ENCODE data around the gene PEDS1.
"Not testable (repeated sequence)": the region's sequence is repeated elsewhere in the genome, so short reads cannot be mapped to it uniquely, and the experiment has no call there.

Gene PEDS1

DNA sequence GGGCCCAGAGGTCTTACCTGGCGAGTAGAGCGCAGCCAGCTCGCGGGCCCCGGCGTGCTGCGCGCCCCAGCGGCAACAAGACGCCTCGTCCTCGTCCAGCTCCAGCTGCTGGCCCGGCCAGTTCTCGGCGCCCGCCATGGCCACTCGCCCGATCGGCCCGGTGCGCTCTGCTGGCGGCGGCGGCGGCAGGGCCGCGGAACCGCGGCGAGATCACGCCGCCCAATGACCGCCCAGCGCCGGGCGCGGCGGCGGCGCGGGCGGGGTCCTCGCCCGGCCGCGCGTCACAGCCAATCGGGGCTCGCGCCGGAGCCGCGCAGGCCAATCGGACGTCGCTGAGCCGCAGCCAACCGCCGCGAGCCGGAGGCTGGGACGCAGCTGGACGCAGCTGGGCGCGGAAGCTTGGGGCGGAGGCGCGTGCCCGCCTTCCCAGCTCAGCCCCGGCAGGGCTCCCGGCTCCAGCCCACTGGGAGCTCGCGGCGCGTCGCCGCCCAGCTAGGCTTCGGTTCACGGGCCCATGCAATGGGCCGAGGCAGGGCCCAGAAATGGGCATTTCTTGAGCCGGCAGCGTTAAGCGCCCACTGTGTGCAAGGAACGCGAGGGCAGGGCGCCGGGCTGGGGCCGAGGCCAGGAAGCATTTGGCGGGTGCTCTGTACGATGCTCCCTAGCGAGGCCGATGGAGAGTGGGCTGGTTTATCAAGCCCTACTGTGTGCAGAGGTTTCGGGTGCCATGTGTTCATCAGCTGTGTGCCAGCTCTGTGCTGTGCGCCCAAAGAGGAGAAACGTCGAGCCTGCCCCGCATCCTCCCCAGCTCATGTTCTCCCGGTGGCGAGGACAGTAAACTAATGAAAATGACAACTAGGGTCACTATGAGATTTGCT is at the start of gene PEDS1:
TSS of gene PEDS1 (minus strand) at position 224 of the 878 bp plus-strand sequence. CDS start at position 138, 86 bp downstream.
- peak; percentile 97 for DNase-seq

DNA sequence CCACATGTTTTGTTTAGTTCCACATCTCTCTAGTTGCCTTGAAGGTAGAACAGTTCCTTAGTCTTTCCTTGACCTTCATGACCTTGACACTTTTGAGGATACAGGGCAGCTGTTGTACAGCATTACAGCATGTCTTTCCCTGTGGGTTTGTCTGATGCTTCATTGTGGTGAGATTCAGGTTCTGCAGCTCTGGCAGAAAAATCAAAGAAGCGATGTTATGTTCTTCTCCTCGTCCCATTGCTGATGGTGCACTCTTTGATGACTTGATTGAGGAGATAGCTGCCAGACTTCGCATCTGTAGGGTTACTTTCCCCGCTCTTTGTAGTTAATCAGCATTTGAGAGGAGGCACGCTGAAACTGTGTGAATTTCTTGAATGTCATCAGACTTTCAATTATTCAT is 49.2 kb upstream of the PEDS1 start:
- no peak for DNase-seq

DNA sequence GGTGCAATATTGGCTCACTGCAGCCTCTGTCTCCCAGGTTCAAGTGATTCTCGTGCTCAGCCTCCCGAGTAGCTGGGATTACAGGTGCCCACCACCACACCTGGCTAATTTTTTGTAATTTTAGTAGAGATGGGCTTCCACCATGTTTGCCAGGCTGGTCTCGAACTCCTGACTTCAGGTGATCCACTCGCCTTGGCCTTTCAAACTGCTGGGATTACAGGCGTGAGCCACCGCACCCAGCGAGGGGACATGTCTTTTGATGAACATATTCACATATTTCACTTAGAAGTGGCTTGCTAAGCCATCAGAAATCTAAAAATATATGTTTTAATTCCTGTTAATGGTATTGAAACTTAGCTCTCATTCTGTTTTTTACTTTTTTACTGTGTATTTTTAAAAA is 48.2 kb upstream of the PEDS1 start:
- DNase-seq = not testable (repeated sequence)

DNA sequence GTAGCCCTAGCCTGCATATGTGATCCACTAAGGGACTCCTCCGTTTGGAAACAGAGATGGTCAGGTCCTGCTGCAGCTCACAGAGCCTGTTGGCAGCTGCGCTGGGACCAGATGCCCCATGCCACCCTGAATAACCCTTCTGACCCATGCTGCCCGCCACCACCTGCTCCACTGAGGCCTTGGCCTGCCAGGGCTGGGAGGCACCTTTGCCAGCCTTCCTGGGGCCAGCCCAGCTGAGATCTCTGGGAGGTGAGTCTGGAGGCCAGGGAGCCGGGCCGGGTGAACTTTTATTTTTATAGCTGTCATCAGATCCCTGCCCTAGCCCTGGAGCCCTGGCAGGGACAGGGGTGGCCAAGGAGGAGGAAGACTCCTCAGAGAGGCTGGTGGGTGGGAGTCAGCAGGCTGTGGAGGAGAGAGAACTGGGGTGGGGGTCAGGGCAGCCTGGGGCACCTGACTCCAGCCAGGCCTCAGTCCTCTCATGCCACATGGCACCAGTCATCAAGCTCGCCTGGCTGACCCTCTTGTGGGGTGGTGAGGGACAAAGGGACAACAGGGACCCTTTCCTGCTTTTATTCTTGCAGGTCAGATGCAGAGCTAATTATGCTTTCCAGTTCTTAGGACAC is 47.1 kb upstream of the PEDS1 start:
- no peak for DNase-seq

DNA sequence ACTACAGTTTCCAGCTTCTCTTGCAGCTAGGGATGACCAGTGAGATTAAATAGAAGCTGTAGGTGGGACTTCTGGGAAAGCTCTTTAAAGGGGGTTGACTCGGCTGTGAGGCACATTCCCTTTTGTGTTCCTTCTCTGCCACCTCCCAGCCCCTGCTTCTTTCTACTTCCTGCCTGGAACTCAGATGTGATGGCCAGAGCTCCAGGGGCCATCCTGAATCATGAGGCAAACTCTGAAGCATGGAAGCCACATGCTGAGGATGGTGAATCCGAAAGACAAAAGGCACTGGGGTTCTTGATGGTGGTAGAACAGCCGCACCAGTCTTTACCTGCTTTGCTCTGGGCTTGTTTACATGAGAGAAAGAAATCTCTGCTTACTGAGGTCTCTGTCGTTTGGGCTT is 46.2 kb upstream of the PEDS1 start:
- no peak for DNase-seq

DNA sequence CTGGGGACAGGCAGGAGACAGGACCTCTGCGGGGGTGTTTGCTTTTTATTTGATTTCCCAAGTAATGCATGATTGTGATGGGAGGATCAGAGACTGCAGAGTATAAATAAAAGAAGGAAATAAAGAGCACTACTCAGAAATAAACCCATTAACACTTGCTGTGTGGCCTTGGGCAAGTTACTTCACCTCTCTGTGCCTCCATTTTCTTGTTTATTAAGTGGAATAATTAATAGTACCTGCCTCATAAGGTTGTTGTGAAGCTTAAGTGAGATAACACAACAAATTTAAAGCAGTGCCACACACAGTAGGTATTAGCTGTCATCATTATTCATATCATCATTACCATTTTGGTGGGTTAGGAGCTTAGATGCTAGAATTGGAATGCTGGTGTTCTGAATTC is 45.2 kb upstream of the PEDS1 start:
- no peak for DNase-seq

DNA sequence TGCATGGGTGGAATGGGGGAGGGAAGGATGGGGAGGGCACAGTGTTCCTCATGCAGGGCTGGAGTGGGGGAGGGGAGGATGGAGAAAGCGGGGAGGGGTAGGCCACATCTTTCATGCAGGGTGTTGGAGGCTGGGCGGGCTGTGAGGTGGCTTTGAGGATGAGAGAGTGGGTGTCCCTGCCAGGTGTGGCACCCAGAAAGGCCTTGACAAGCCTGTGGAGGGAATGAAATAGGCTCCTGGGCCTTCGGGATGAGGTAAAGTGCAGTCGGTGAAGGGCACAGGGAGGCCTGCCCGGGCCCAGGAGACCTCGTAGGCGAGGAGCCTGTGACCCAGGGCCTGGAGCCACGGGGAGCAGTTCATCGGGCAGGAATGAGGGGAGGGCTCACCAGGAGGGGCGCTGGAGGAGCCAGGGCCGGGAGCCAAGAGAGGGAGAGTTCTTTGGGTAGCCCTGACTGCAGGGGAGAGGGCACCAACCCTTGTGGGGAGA is 44.7 kb upstream of the PEDS1 start:
- DNase-seq = no peak

DNA sequence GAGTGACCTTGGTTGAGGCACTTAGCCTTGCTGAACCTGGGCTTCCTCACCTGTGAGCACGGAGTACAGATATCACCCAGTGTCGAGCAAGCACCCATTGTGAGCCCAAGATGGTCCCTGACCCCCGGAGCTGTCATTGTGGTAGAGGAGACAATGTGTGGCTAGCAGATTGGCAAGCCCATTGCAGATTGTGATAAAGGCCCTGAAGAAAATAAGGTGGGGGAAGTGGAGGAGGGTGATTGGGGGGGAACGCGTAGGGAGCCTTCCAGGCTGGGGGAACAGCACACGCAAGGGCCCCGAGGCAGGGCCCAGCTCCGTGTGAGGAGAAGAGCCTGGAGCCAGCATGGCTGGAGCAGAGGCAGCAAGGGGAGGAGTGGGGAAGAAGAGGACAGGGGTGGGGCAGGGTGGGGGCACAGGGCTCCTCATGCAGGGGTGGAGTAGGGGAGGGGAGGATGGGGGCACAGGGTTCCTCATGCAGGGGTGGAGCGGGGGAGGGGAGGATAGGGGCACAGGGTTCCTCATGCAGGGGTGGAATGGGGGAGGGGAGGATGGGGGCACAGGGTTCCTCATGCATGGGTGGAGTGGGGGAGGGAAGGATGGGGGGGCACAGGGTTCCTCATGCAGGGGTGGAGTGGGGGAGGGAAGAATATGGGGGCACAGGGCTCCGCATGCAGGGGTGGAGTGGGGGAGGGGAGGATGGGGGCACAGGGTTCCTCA is 44.1 kb upstream of the PEDS1 start:
- DNase-seq = no peak

DNA sequence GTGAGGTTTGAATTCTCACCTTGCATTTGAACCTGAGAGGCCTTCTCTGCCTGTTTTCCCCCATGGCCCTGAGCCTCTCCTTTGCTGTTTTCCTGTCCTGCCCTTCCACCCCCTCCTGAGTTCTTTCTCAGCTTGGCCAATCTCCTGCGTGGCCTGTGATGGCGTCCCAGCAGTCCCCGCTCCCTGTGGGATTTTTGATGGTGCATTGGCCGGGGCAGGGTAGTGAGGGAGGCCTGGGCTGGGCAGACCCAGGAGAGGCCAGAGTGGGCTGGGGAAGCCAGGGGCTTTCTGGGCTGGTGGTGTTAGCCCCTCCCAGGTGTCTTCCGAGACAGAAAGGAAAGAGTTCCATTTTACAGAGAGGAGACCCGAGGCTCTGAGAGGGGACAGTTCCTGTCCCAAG is 43.4 kb upstream of the PEDS1 start:
- no peak for DNase-seq

DNA sequence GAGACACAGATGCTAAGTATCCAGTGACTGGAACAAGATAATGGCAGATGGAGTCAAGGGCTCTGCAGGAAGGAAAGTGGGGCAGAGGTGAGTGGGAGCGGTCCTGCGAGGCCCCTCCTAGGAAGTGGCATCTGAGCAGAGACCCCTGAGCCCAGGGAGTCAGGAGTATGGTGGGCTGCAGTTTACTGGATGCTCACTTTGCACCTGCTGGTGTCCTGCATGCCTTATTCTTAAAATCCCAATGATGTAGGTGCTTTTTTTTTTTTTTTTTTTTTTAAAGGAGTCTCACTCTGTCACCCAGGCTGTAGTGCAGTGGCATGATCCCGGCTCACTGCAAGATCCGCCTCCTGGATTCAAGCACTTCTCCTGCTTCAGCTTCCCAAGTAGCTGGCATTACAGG is 42.7 kb upstream of the PEDS1 start:
- no peak for DNase-seq

DNA sequence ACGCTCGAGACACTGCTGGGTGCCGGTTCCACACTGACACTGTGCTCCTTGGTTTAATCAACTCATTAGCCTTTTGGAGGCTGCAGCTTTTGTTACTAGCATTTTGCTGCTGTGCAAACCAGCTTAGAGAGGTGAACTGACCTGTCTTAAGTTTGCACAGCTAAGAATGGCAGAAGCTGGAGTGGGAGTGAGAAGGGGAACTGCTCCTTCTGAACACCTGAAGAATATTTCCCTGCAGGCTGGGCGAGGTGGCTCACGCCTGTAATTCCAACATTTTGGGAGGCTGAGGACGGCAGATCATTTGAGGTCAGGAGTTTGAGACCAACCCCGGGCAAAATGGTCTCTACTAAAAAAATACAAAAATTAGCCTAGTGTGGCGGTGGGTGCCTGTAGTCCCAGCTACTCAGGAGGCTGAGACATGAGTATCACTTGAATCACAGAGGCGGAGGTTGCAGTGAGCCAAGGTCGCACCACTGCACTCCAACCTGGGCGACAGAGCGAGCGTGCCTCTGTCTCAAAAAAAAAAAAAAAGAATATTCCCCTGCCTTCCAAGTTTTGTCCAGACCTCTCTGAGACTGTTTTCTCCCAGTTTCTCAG is 42.1 kb upstream of the PEDS1 start:
- no peak for DNase-seq

DNA sequence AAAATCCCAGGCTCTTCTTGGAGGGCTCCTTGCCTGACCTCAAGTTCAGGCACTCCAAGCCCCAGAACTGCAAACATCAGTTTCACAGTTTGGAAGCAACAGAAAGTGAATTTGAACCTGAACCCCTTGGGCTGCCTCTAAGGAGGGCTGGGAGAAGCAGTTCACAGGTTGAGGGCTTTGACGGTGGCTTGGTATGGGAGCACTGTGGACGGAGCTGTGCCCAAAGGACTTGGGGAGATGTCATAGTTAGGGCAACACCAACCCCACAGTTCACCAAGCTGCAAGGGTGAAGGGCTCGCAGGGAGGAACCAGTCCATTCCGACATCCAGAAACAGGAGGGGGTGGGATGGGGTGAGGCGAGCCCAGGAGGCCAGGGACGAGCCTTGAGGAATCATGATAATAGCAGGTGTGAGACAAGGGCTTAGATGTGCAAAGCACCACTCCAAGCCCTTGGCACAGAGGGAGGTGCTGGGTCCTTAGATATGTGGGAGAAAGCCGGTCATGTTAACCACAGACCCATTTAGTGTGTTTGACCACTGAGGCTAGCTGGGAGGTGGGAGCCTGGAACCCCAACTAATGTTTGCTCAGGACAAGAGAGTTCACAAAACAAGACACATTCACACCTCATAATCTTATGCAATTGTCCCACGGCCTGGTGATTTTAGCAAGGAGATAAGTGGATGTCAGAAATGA is 41.5 kb upstream of the PEDS1 start:
- DNase-seq = no peak

DNA sequence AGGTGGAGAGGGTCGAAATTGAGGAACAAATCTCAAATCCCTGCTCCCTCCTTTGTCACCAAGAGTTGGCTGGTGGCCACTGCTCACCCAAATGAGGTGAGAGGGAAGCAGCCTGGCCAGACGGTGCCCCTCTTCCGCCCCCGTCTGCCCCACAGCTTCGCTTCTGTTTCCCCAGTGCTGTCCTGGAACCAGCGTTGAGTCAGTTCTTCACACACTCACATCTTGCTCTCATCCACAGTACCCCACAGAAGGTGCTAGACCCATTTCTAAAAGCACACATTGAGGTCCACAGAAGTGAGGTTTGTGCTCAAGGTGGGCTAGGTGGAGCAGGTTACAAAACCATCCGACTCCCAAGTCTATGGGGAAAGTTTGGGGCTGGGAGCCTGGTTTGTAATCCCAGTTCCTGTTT is 40.9 kb upstream of the PEDS1 start:
- no peak for DNase-seq

DNA sequence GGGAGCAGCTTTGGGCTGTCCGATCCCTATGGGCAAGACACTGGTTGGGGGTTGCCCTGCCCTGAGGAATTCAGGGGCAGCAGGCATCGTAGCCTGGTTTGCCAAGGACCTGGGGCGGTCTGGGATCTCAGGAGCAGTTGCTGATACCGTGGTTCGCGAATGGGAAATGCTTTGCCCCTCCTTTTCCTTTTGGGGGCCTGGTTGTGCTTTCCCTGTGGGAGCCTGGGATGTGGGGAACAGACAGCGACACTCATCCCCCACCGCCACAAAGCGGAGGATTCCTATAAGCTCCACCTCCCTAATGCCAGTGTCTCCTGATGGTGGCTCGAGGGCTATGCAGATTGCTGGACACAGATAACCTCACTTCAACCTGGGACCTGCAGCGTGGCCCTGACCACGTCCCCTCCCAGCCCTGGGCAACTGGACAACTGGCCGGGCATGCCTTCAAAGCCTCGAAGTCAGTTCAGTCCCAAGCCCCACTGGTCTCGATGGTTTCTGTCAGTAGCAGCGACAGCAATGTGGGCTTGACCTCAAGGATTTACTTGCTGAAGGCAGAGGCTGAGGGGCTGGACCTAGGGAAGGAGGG is 40.4 kb upstream of the PEDS1 start:
- no peak for DNase-seq

DNA sequence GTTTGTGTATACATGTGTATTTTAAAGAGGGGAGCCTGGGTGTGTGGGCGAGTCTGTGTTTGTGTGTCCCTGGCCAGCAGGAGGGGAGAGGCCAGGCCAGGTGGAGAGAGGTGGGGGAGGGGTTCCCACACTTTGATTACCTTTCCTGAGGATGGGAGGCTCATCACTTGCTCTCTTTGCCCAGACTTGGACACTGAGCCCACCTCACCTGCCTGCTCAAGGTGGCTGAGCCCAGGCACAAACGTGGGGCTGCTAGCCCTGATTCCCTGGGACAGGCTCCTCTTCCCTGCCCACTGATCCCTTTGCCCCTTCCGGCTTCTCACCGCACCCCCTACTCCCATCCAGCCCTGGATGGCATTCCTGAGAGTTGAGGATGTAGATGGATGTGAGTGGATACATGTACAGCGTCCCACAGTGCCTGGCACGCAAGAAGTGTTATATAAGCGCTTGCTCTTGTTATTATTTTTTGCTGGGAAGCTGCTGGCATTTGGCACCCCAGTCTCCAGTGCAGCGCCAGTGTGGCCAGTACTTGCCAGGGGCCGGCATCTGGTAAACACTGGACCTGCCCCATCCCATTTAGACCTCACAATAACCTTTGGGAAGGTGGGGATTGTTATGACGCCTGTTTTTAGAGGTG is 39.8 kb upstream of the PEDS1 start:
- peak; percentile 31 for DNase-seq

DNA sequence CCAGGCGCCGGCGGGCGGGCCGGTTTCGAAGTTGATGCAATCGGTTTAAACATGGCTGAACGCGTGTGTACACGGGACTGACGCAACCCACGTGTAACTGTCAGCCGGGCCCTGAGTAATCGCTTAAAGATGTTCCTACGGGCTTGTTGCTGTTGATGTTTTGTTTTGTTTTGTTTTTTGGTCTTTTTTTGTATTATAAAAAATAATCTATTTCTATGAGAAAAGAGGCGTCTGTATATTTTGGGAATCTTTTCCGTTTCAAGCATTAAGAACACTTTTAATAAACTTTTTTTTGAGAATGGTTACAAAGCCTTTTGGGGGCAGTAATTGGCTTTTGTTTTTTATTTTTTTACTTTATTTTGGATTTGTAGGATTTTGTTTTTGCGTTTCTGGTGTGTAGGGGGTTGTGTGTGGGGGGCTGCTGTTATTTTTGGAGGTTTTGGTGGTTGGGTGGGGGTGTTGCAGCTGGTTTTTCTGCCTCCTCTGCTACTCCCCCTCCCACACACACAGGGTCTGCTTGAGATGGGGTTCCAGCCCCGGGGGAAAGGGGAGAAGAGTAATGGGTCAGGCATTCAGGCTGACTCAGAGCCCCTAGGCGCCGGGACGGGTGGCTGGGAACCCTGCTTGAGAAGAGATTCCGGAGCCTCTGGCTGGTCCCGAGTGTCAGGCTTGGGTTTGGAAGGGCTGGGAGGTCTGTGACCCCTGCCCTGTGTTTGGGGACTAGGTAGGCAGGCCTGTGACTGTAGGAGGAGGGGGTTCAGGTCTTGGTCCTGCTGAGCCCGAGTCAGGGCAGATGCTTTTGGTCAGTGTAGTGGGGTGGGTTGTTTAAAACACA is 39.1 kb upstream of the PEDS1 start:
- DNase-seq = peak; percentile 96

DNA sequence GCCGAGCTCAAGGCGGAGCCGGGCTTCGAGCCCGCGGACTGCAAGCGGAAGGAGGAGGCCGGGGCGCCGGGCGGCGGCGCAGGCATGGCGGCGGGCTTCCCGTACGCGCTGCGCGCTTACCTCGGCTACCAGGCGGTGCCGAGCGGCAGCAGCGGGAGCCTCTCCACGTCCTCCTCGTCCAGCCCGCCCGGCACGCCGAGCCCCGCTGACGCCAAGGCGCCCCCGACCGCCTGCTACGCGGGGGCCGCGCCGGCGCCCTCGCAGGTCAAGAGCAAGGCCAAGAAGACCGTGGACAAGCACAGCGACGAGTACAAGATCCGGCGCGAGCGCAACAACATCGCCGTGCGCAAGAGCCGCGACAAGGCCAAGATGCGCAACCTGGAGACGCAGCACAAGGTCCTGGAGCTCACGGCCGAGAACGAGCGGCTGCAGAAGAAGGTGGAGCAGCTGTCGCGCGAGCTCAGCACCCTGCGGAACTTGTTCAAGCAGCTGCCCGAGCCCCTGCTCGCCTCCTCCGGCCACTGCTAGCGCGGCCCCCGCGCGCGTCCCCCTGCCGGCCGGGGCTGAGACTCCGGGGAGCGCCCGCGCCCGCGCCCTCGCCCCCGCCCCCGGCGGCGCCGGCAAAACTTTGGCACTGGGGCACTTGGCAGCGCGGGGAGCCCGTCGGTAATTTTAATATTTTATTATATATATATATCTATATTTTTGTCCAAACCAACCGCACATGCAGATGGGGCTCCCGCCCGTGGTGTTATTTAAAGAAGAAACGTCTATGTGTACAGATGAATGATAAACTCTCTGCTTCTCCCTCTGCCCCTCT is 38.2 kb upstream of the PEDS1 start:
- peak; percentile 86 for DNase-seq

DNA sequence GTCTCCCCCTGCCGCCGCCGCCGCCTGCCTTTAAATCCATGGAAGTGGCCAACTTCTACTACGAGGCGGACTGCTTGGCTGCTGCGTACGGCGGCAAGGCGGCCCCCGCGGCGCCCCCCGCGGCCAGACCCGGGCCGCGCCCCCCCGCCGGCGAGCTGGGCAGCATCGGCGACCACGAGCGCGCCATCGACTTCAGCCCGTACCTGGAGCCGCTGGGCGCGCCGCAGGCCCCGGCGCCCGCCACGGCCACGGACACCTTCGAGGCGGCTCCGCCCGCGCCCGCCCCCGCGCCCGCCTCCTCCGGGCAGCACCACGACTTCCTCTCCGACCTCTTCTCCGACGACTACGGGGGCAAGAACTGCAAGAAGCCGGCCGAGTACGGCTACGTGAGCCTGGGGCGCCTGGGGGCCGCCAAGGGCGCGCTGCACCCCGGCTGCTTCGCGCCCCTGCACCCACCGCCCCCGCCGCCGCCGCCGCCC is 37.6 kb upstream of the PEDS1 start:
- peak; percentile 84 for DNase-seq

DNA sequence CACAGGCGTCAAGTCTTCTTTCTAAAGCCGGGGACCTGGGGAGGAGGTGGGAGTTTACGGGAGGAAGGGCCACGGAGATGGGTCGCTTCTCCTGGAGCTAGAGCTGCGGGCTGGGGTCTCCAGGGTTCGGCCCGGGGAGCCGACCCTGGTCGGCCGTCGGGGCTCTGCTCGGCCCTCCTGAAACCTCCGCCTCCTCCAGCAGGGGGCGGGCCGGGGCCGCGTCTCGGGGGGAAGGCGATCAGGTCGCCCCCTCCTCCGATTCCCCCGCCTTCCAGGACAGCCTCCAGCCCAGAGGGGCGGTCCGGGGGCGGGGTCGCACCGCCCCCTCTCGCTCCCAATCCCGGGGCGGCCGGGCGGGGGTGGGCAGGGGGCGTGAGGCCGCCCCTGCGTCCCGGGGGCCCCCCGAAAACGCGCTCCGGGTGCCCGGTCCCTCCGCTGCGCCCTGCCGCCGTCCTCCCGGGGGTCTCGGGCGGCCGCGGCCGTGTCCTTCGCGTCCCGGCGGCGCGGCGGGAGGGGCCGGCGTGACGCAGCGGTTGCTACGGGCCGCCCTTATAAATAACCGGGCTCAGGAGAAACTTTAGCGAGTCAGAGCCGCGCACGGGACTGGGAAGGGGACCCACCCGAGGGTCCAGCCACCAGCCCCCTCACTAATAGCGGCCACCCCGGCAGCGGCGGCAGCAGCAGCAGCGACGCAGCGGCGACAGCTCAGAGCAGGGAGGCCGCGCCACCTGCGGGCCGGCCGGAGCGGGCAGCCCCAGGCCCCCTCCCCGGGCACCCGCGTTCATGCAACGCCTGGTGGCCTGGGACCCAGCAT is 36.9 kb upstream of the PEDS1 start, which contains the start of gene CEBPB:
TSS of gene CEBPB (plus strand) at position 580 of the 814 bp plus-strand sequence. CDS start at position 784, 204 bp downstream.
- peak; percentile 91 for DNase-seq

All from DMS53 (cell line).